Breast epithelium (tissue), 3 donors: ENCODE data around the gene LYST.

ENCODE experiments used
- CTCF ChIP-seq, 3 donors: fragments of 450-650 bp; IDR thresholded peaks; one replicate each; pipeline ENCODE4 v1.5.1; 2016 to 2017; ENCODE audit warnings: antibody characterized with exemption in 3 of 3, mild to moderate bottlenecking in 3 of 3, moderate library complexity in 3 of 3
- POLR2A ChIP-seq: fragments of 450-650 bp; IDR thresholded peaks from one replicate; pipeline ENCODE4 v1.6.1; 2016; ENCODE audit warnings: antibody characterized with exemption, mild to moderate bottlenecking, moderate library complexity

GRCh38 chr1:235746245-235746644, 120.5 kb downstream of the LYST start:
- TF ChIP-seq POLR2A = no peak
- TF ChIP-seq CTCF (IDR thresholded peaks at IDR 0.05) = no peak
